ENCODE data around the gene SMU1.
"Not testable (repeated sequence)": the region's sequence is repeated elsewhere in the genome, so short reads cannot be mapped to it uniquely, and the experiment has no call there.

SMU1 gene

DNA sequence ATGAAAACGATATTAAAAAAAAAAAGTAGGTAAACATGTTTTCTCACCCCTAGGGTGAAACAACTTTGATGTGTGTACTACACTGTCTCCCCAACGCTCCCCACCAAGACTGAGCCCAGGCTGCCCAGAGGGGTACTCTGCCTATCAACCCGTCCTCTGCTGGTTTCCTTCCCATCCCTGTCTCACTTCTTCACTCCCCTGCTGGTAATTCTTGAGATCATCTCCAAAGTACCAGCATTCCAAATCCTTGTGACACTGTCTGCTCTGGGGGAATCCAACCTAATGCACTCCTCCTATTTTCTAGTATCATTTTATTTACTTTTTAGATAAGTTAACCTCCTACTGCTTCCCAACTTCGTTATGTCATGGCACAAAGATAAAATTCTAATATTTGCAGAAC, 68.7 kb downstream of the SMU1 start:
- DNase-seq = no peak

DNA sequence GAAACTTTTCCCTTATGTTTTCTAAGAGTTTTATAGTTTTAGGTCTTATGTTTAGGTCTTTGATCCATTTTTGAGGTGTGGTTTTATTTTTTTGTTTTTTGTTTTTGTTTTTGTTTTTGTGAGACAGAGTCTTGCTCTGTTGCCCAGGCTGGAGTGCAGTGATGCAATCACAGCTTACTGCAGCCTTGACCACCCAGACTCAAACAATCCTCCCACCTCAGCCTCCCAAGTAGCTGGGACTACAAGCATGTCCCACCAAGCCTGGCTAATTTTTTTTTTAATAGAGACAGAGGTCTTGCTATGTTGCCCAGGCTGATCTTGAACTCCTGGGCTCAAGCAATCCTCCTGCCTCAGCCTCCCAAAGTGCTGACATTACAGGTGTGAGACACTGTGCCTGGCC, 71.1 kb downstream of the SMU1 start:
- not testable (repeated sequence) for DNase-seq

DNA sequence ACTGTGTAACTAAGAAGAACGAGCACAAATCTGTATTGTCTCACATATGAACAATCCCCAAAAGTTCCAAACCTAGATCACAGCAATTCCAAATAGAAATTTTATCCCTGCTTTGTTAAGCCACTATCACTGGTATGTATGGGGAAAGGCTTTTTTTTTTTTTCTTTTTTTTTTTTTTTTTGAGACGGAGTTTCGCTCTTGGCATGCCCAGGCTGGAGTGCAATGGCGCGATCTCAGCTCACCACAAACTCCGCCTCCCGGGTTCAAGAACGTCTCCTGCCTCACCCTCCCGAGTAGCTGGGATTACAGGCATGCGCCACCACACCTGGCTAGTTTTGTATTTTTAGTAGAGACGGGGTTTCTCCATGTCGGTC, 75.8 kb downstream of the SMU1 start:
- DNase-seq = peak; percentile 57

DNA sequence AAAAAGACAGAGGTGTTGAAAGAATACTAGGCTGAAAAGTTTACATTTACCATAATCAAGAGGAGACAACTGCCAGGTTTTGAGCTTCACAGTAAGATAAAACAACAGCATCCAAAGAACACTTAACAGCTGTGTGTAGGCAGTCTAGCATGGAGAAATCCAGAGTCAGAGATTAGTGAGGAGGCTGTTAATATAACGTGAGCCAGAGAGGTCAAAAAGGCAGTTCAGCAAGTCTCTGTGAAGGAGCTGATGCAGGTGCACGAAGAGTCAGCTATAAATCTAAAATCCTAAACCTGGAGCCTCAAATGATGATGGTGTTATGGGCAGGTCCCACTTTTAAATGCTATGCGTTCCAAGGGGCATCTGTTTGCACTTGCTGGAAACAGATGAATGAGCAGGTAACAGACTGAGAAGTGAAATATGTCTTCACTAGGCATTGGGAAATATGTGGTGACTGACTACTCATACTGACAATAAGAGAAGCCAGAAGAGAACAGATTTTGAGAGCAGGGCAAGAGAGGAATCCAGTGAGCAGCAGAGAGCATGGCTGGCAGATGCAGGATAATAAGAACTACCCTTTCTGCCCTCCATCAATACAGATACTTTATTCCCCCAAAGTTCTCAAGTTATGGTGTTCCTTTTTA, 83.8 kb downstream of the SMU1 start:
- DNase-seq = no peak

DNA sequence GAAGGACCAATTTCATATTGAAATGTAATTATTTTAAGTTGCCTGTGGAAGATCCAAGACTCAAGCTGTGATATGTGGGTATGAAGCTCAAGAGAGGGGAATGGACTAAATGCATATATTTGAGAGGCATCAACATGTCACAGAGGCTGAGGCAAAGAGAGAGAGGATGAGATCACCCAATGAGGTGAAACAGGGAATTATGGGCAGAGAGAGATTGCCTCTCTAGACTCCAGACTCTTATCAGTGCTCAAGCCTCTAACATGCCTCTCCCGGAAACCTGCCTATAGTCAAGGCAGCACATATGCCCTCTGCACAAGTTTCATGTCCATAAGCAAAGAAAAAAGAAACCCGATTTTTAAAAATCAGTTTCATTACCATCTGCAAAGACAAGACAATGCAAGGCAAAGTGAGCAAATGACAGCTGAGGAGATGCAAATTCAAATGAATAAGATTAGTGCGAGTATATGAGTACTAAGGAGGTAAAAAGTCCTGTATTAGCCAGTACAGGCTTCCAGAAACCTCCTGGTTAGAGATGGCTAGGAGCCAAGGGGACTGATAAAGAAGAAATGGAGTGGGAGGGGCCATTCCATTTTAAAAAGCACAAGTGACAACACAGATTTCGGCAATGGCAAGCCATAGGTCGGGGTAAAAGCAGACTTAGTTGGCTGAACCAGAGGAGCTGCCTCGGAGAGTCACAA, 84.4 kb downstream of the SMU1 start:
- DNase-seq = no peak

Data from activated CD4-positive, alpha-beta T cell treated with anti-CD3 and anti-CD28 coated beads, Interleukin-10, Interleukin-2, amounts not matched to agents 100 ng/mL and 50 ng/mL, durations not matched to agents 16 hours and 8 hours (primary cell).